ENCODE results near the gene DSC3.
"Not testable (repeated sequence)": the region's sequence is repeated elsewhere in the genome, so short reads cannot be mapped to it uniquely, and the experiment has no call there.

DSC3 gene

DNA sequence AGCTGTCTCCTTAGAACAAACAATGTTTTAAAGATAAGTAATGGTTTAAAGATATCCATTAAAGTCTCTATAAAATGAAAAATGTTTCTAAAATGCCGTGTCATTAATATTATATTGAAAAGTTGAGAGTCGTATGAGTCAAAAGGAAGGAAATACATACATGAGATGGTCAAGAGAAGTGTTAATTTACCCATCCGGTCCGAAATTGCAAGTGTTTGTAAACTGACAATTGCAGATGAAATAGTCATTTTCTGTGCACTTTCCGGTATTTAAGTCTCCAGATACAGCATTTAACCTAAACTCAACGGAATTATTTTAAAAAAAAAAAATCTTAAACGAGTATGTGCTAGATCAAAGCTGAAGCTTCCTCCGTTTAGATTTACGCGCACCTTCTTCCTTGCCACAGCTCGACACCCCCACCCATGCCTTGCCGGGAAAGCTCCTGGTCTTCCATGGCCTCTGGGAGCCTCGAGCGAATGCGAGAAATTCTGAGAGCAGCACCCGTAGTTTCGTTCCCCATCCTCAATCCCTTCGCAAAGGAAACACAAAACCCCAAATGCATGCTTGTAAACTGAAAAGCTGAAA, 1.8 kb downstream of the DSC3 start:
- DNase-seq: no peak

DNA sequence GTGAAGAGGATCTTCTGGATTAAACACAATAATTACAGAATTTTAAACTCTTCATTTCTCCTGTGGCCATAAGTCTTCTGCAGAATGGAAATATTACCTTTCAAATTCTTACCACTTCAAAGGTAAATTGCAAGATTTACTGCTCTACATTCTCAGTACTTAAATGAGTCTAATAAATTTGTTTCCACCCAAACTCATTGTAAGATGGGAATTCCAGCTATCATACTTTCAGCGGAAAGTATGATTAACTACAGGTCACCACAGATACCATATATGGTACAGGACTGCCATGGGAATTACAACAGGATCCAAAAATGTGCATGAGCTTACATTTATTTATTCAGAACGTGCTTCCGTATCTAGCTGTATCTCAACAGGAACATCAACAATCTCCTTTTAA, 3.1 kb downstream of the DSC3 start:
- DNase-seq: no peak

DNA sequence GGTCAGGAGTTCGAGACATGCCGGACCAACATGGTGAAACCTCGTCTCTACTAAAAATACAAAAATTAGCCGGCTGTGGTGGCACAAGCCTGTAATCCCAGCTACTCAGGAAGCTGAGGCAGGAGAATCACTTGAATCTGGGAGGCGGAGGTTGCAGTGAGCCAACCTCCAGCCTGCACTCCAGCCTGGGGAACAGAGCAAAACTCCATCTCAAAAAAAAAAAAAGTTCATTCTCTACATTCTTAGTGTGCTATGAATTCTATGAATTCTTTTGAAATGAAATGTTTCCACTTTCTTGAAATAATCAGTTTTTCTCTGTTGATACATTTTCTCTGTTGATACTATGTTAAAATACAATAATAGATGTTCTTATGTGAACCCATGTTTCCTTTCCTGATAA, 4.9 kb downstream of the DSC3 start:
- not testable (repeated sequence) for DNase-seq

DNA sequence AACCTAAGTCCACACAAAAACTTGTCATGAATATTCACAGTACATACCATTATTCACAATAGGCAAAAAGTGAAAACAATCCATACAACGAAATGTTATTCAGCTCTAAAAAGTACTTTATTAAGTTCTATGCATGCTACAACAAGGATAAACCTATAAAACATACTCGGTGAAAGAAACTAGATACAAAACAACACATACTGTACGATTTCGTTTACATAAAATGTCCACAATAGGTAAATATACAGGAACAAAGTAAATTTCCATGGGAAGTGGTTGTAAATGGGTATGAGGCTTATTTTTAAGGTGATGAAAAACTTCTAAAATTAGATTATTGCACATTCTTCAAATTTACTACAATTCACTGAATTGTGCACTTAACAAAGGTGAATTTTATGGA, 8.0 kb downstream of the DSC3 start:
- DNase-seq: no peak

DNA sequence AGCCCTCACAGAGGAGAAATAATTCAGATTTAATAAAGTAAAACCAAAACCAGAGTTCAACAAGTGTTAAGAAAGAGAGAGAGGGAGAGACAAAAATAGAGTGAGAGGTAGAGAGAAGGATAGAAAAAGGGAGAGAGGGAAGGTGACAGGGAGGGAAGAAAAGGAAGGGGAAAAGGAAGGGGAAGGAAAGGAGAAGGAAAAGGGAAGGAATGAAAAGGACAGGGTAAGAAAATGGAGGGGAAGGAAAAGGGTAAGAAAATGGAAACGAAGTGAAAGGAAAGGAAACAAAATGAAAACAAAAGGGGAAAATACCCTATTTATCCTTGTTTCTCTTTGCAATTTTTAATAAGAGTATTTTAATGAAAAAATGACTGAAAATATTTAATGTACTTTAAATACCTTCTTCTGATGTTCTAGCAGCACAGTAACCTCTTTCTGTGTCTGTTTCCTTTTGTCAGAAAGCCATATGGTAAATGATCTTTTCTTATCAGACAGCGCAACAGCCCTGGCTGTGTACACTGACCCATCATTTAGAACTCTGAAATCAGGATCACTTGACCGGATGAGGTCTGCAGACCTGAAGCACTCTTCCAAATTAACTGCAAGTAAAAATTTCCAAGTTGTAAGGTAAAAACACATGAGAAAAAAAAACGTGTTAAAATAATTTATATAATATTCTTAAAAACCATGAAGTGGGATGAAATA, 11.8 kb downstream of the DSC3 start:
- no peak for DNase-seq

DNA sequence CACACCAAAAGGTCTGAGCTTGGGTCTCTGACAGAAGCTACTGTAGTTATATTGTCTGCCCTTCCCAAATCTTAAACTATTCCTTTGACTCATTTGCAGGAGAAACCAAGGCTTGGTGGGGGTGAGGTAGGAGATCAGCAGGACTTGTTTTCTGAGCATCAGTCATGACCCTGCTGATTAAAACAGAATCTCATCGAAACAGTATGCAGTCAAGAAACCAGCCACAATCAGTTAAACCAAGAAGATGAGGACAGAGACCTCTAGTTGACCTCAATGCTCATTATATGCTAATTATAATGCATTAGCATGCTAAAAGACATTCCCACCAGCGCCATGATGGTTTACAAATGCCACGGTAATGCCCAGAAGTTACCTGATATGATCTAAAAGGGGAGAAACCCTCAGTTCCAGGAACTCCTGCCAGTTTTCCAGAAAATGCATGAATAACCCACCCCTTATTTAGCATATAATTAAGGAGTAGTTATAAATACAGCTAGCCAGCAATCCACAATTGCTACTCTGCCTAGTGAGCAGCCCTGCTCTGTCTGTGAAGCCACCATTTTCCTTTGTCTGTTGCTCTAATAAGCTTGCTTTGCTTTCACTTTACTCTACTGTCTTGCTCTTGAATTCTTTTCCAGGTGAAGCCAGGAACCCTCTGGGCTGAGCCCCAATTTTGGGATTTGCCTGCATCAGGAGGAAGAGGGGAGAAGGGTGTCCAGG, 26.7 kb downstream of the DSC3 start:
- no peak for DNase-seq

DNA sequence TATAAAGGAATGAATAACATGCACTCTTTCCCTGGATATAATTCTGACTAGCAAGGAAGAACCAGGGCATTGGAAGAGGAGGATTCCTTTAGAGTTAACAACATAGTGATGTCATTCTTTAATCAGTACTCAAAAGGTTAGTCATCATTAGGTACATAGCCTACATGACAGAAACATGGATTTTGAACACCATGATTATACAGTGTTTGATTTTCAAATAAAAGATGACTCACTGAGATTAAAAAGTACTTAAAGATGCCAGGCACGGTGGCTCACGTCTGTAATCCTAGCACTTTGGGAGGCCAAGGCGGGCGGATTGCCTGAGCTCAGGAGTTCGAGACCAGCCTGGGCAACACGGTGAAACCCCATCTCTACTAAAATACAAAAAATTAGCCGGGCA, 31.1 kb downstream of the DSC3 start:
- DNase-seq: not testable (repeated sequence)

DNA sequence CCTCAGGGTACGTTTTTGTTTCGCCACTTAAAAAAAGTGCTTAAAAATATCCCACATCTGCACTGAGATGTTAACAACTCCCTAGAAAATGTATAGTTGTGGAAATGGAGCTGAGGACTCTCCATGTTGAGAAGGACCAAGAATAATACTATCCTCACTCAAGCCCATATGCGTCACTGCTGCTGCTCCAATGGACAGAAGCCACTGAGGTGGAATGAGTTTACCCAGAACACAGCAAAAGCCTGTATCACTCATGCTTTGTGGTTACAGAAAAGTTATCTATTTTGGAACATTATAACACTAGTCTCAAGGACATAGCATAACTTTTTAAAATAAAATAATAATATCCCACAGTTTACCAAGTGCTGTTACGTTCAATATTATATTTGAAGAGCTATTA, 31.9 kb downstream of the DSC3 start:
- DNase-seq: no peak

DNA sequence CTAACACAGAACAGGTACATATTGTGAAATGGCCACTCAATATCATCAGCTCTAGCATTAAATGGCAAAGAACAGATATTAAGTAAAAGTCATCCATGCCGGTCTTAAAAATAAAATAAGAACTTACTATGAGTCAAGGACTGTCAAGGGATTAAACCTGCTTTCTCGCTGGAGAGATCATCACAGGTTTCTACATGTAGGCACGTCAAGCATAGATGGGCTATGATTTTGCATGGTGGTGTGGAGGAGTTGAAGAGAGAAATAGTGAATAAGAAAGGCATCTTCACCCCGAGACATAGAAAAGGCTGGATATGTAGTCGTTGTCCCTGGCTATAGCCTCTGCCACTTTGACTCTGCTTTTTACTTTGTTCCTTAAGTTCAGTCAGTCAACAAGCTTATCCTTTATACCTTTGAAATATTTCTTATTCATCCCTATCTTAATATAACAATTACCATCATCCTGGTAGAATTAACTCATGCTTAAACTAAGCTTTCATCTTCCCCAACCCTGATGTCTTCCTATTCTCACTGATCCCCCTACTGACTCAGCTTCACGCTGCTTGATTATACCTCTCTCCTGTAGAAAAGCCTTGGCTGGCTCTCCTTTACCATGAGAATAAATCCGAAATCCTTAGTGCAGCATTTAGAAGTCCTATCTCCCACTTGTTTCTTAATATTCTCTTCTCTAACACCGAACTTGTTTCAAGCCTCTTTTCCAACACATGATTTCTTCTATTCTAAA, 42.5 kb downstream of the DSC3 start:
- no peak for DNase-seq

DNA sequence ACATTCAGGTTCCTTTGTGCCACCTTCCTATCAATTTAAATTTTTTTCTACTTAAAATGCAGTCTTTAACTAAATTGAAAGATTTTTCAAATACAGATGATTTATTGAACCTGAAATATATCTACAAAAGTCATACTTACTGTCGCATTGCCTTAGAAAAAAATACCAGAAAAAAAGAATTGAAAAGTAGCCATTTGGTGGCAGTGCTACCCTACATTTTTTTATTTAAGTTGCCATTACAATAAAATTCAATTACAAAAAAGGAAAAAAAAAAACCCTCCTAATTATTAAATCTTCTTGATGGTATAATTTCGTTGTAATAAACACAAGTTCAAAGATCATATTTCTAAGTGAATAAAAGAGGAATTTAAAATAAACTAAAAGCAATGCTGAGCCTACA, 43.4 kb downstream of the DSC3 start:
- DNase-seq: no peak

DNA sequence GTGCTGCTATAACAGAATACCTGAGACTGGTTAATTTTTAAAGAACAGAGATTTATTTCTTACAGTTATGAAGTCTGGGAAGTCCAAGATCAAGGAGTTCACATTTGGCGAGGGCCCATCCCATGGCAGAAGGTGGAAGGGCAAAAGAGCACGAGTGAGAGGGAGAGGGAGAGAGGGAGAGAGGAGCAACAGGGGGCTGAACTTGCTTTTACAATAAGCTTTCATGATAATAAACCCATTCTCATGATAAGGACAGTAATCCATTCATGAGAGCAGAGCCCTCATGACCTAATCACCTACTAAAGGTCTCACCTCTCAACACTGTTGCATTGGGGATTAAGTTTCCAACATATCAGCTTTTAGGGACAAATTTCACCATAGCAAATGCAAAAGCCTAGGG, 45.3 kb downstream of the DSC3 start:
- no peak for DNase-seq

DNA sequence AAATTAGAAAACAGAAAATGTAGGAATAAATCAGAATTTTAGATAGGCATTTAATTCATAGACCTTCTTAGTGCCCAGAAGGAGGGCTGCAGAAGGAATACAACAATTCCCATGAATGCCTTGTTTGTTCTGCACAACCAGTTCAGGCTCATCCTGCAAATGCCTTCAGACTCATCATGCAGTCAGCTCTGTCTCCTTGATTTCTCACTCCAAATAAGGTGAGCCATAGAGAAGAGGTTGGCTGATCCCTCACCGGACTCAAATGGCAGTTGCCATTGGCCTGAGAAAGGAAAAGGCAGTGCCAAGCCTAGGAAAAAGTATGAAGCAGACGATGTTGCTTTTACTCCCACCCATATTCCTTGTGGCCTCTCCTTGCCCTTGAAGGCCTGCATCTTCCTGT, 50.3 kb downstream of the DSC3 start:
- DNase-seq: no peak

DNA sequence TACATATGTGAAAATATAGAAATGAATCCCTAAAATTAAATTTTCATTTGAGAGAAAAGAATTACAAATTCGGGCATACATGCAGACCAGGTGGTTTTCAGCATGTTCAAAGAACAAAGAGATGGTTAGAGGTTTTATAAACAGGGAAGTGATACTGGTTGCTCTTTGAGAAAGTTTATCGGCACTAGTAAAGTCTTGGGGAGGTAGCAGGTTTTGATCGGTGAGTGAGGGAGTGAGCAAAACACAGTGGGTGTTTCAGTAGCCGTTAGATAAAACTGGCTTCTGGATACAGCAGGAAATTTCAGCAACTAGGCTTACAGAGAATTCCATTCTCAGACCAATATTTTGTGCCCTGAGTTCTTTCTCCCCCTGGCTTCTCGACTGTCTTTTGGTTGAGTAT, 51.1 kb downstream of the DSC3 start:
- no peak for DNase-seq

DNA sequence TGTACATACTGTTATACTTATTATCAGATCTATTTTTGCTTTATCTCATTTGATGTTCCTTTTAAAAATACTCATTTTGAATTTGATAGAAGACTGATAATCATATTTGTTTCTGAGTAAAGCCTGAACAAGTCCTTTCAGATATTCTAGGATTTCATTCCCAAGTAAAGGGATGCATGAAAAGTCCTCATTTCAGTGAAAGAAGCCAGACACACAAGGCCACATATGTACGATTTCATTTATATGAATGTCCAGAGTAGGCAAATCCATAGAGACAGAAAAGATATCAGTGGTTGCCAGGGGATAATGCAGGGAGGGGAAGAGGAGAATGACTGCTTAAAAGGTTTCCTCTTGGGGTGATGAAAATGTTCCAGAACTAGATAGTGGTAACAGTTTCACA, 53.4 kb downstream of the DSC3 start:
- no peak for DNase-seq

DNA sequence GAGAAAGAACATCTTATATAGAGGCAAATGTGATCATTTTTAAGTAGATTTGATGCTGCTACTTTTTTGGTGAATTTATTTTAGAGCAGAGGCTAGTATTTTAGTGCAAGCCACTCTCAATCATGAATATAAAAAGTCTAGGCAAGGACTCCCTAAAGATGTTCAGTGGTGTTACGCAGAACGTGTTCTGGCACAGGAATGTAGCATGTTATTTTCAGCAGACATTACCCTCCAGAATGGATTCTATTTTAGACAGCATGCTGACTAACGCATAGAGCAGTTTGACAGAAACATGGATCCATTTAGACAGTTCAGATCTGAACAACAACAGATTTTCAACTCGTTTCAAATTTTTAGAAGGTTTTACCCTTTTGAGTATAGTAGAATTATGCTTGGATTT, 54.1 kb downstream of the DSC3 start:
- DNase-seq: no peak

DNA sequence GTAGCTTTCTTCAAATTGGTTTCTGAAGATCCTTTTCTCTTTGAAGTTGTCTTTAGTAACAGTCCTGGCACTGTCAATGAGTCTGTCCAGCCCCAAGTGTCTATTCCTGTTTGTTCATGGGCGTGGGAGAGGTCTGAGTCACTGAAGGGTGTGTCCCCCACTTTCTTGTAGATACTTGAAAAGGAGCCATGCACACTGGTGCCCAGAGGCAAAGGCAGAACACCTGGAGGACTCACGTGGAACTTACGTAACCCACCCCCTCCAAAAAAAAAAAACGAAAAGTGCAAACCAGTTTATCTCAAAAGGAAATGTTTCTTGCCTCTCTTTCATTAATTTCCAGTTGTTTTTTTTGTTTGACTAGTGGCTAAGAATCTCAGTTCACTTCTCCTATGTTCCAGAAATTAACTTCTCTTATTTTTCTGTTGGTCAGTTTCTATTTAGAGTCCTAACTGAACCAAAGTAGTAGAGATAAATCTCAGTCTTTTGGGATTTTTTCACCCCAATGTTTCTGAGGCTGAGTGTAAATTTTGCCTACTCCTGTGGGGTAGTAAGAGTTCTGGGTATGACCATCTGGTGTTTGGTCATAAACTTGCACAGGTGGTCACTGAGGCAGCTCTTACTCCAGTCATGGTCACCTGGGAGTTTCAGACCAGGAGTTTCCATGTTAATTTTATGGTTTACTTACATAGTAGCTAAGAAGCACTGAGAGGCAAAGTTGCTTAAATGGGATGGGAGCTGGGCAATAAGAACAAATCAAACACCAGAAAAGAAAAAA, 54.9 kb downstream of the DSC3 start:
- no peak for DNase-seq

DNA sequence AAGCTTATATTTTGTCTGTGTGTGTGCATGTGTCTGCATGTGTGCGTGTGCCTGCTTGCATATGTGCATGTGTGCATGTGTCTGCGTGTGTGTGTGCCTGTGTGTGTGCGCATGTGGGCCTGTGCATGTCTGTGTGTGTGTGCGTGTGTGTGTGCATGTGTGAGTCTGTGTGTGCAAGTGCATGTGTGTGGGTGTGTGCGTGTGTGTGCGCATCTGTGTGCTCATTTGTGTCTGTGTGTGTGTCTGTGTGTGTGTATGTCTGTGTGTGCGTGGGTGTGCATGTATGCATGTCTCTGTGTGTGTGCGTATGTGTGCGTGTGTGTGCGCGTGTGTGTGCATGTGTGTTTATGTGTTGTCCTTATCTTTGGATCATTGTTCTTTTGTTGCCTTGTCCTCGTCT, 56.8 kb downstream of the DSC3 start:
- DNase-seq: no peak

DNA sequence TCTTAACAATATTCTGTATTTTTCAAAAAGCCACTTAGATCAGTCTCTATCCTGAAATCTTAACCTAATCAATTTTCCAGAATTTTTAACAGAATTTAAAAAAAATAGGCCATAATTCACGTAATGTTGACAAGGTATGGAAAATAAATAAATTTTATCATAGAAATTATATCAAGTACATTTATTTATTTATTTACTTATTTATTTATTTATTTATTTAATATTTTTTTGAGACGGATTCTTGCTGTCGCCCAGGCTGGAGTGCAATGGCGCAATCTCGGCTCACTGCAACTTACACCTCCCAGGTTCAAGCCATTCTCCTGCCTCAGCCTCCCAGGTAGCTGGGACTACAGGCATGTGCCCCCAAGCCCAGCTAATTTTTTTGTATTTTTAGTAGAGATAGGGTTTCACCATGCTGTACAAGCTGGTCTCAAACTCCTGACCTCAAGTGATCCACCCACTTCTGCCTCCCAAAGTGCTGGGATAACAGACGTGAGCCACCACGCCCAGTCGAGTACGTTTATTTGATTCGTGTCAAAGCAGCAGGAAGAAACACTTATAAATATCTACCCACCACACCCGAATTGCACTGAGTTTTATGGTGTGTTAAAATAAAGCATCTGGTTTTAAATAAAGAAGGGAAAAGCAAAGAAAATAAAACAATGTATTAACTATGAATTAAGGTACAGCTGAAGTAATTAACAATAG, 60.1 kb downstream of the DSC3 start:
- no peak for DNase-seq

DNA sequence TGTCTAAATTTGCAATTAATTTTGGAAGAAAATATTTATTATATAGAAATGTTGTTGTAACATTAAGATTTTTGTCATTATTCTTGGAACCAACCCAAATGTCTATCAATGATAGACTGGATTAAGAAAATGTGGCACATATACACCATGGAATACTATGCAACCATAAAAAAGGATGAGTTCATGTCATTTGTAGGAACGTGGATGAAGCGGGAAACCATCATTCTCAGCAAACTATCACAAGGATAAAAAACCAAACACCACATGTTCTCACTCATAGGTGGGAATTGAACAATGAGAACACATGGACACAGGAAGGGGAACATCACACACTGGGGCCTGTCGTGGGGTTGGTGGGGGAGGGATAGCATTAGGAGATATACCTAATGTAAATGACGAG, 64.5 kb downstream of the DSC3 start:
- not testable (repeated sequence) for DNase-seq

DNA sequence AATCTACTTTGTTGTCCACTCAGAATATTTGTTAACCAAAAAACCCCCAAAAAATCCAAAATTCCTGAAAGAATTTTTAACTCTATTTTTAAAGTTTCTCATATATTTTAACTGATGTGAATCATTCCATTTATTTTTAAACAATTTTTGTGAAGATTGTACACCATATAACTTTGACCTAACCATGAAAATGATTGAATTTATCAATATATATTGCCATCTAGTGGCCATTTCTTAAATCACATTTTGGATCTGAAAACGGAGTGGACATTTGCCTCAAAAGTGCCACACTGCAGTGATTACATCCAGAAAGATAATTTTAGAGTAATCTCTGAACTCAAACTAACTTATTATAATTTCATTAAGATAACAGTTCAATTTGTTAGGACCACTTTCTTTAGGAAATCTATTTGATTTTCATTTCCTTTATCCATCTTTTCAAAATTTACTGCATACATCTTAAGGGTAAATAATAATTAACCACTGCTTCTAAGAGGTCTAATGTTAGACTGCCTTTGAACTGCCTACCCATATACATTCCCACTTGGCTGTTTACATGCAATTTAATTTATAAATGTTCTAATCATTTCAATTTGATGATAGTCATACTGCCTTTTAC, 71.1 kb downstream of the DSC3 start:
- DNase-seq: no peak

DNA sequence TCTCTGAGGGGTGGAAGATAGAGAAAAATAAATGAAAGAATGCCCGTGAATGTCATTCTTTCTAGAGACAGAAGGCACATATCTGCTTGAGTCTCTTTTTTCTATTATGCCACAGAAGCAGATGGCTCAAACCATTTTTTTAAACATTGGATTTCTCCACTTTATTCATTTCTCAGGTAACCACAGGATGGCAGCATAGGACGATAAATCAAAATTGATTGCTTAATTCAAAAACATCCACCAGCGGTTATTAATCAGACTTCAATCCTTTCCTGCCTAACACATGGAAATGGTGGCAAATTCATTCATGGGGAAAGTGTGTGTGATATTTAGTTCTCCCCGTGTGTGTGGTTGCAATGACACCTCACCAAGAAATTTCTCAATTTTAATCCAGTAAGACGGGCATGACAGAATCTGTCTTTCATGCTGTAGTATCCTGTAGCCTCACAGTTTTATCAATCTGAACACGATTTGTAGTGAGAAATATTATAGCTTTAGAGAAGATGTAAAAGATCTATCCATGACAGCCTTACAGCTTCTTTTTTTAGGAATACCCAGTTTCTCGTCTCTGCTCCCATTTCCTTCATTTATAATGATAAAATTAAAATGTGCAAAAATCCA, 72.2 kb downstream of the DSC3 start:
- DNase-seq: no peak

Data from effector CD4-positive, alpha-beta T cell (primary cell).